Coronary artery (tissue), 2 donors: Measurements from ENCODE around the gene NT5C1B.
A peak's percentile ranks its signal among the peaks of the same experiment; 100 is the strongest.

Experiments
- DNase-seq: peaks from one replicate; pipeline ENCODE4 v3.0.0-alpha.2; 2017; ENCODE audit warnings: low spot score
- H3K27ac ChIP-seq, 2 donors: fragments of 200-600 bp; sonication (generic); one replicate each; pipeline ENCODE4 v1.5.1; 2016 to 2019
- H3K4me3 ChIP-seq: fragments of 200-600 bp; sonication (generic); 2 replicates; pipeline ENCODE4 v1.5.1; 2016; ENCODE audit warnings: mild to moderate bottlenecking, moderate library complexity
- CTCF ChIP-seq: fragments of 200-600 bp; sonication (generic); IDR thresholded peaks from one replicate; pipeline ENCODE4 v1.5.1; 2019; ENCODE audit warnings: antibody characterized with exemption

NT5C1B gene

GRCh38 chr2:18519914-18520450 is 69.4 kb downstream of the NT5C1B start:
- Histone ChIP-seq H3K4me3 (no peak overlapping the region), H3K27ac (peak overlapping the region; percentile 6 to 73)
- DNase-seq: no peak
- TF ChIP-seq CTCF: no peak

GRCh38 chr2:18518116-18519111 is 71.0 kb downstream of the NT5C1B start:
- peak overlapping the region; percentile 29 for H3K4me3 ChIP-seq
- peak overlapping the region; percentile 31 to 83 for H3K27ac ChIP-seq
- no peak for TF ChIP-seq CTCF
- DNase-seq: no peak

- Histone ChIP-seq H3K27ac (peak overlapping the region in 1 of 2 donors; percentile 31), H3K4me3 (no peak overlapping the region)
- TF ChIP-seq CTCF: no peak
- DNase-seq: no peak
These were observed 72.0 kb downstream of the NT5C1B start for GRCh38 chr2:18517386-18517785.

- no peak overlapping the region for H3K4me3 ChIP-seq
- TF ChIP-seq CTCF: no peak
- DNase-seq: no peak
- H3K27ac ChIP-seq: peak overlapping the region; percentile 29 to 76
These were observed 73.3 kb downstream of the NT5C1B start for GRCh38 chr2:18516112-18516511.

- Histone ChIP-seq H3K27ac (peak overlapping the region; percentile 29 to 59), H3K4me3 (no peak overlapping the region)
- TF ChIP-seq CTCF: no peak
- no peak for DNase-seq
These were observed 74.6 kb downstream of the NT5C1B start for GRCh38 chr2:18514526-18515461.
